ENCODE data around the gene KCNQ5.

DNA sequence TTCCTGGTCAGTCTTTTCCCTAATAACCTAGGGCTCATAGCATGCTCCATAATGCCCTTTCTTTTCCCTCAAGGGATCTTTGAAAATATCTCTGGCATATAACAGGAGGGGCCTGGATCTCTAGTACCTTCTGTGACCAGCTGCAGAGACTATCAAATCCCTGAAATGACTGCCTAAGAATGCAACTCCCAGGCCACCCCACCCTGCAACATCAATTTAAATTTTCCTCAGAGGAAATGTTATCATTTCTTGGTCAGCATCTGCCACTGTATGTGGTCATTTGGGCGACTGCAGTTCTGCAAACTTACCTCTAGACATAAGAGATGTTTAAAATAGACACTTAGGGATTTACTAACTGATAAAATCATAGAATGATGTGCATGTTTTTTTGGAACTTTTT is 200.2 kb downstream of the KCNQ5 start:
- TF ChIP-seq MAX (IDR thresholded peaks at IDR 0.05) = no peak
- no peak for TF ChIP-seq POLR2AphosphoS5 (IDR thresholded peaks at IDR 0.05; ENCODE audit: low read depth, low read length)
- TF ChIP-seq POLR2A (IDR thresholded peaks at IDR 0.05; ENCODE audit: borderline replicate concordance, extremely low read depth, insufficient read depth, insufficient read length) = no peak
- TF ChIP-seq EZH2 (IDR thresholded peaks at IDR 0.05) = no peak
- TF ChIP-seq, protein P1, sequence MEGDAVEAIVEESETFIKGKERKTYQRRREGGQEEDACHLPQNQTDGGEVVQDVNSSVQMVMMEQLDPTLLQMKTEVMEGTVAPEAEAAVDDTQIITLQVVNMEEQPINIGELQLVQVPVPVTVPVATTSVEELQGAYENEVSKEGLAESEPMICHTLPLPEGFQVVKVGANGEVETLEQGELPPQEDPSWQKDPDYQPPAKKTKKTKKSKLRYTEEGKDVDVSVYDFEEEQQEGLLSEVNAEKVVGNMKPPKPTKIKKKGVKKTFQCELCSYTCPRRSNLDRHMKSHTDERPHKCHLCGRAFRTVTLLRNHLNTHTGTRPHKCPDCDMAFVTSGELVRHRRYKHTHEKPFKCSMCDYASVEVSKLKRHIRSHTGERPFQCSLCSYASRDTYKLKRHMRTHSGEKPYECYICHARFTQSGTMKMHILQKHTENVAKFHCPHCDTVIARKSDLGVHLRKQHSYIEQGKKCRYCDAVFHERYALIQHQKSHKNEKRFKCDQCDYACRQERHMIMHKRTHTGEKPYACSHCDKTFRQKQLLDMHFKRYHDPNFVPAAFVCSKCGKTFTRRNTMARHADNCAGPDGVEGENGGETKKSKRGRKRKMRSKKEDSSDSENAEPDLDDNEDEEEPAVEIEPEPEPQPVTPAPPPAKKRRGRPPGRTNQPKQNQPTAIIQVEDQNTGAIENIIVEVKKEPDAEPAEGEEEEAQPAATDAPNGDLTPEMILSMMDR (IDR thresholded peaks at IDR 0.05 in 2 of 3, conservative IDR thresholded peaks at IDR 0.05 in 1 of 3; ENCODE audit: borderline replicate concordance in 1 of 3, insufficient read depth in 1 of 3, low read depth in 2 of 3, low read length in 2 of 3) = no peak
- no peak for TF ChIP-seq SRF (IDR thresholded peaks at IDR 0.05; ENCODE audit: low read depth)
- no peak for TF ChIP-seq EGR1 (IDR thresholded peaks at IDR 0.05; ENCODE audit: low read depth)
- TF ChIP-seq FOSL1 (IDR thresholded peaks at IDR 0.05; ENCODE audit: low read depth) = no peak
- no peak for TF ChIP-seq ATF3 (IDR thresholded peaks at IDR 0.05)
- TF ChIP-seq TCF7L2 (IDR thresholded peaks at IDR 0.05; ENCODE audit: borderline replicate concordance, extremely low read depth, insufficient read depth, insufficient read length) = no peak
- TF ChIP-seq CEBPB (IDR thresholded peaks at IDR 0.05; ENCODE audit: low read depth) = no peak

Data from HCT116 (cell line).